Sigmoid colon (tissue), 7 donors: Measurements from ENCODE around the gene ROS1. TPM values are rescaled to one million over a fixed set of nuclear protein-coding genes. Genes with fewer than 3 reads are reported as not detected.

Experiments
- polyA plus RNA-seq, 3 donors: library from polyadenylated mRNA; stranded (reverse); fragments of 200-250 nt; gene quantifications; one replicate each; pipeline ENCODE4 v1.2.3, GENCODE V29; 2013
- small RNA-seq, 3 donors: library from RNA; depleted of rRNA; stranded (forward); fragments of <200 nt; gene quantifications; one replicate each; pipeline ENCODE3, GENCODE V24; 2016
- total RNA-seq, 4 donors: library from RNA; depleted of rRNA; stranded (reverse); fragments of >200 nt; gene quantifications; one replicate each; pipeline ENCODE4 v1.1.0, GENCODE V29; 2016
- donor health status: healthy with polysubstance abuse.
- donor health status: Bipolar disorder and iron deficiency.
- donor health status: healthy.

ROS1 gene
- total and polyA plus RNA-seq, 7 donors: 0.07 TPM; not detected in 6

Small RNA genes within 50 kb of the gene (small RNA-seq; reads per million reads assigned to genes)
- gene RN7SKP18 (0 reads per million in 3 donors), gene RNU6-253P (0 reads per million in 3 donors)

Other genes starting within 250 kb of the ROS1 start
- not detected for gene VGLL2, start 160.4 kb downstream of the ROS1 start, total RNA-seq
- not detected for gene VGLL2, start 160.4 kb downstream of the ROS1 start, polyA plus RNA-seq
- gene DCBLD1, start 56.7 kb upstream of the ROS1 start, total RNA-seq: 10 to 100 TPM in 2 of 4 donors, 1 to 10 TPM in 2; 5.8 to 16.3 (median 9.7) TPM
- gene DCBLD1, start 56.7 kb upstream of the ROS1 start, polyA plus RNA-seq: 1 to 10 TPM; 2.3 to 6.8 (median 4.2) TPM
- 10 to 100 TPM; 26.0 to 28.1 (median 26.1) TPM for gene GOPC, start 176.6 kb upstream of the ROS1 start, total RNA-seq
- 10 to 100 TPM; 14.8 to 28.0 (median 20.4) TPM for gene GOPC, start 176.6 kb upstream of the ROS1 start, polyA plus RNA-seq
- gene NUS1, start 249.5 kb upstream of the ROS1 start, total RNA-seq: 10 to 100 TPM; 22.2 to 31.4 (median 25.1) TPM
- gene NUS1, start 249.5 kb upstream of the ROS1 start, polyA plus RNA-seq: 10 to 100 TPM; 13.2 to 23.8 (median 15.6) TPM